ENCODE measurements around the gene RPRM. TPM values are rescaled to one million over a fixed set of nuclear protein-coding genes. Genes with fewer than 3 reads are reported as not detected.

Gene RPRM
- total and polyA plus RNA-seq, 4 donors: not detected

DNA sequence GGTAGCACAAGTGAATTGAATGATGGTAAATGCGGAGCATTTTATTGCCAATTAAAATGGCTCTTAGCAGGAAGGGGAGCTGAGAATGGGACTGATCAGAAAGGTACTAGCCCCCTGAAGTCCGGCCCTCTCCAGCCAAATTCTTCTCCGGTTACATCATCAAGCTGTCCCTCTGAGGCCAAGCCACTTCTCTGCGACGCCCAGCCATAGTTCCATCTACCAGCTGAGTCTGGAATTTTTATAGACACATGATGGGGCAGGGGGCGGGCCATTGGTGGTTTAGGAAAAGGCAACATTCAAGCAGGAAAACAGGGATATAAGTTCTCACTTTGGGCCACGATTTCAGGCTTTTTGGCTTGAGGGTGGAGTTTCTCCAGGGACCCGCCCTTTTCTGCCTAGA is 22.7 kb downstream of the RPRM start (continued):
- TF ChIP-seq, protein P1, sequence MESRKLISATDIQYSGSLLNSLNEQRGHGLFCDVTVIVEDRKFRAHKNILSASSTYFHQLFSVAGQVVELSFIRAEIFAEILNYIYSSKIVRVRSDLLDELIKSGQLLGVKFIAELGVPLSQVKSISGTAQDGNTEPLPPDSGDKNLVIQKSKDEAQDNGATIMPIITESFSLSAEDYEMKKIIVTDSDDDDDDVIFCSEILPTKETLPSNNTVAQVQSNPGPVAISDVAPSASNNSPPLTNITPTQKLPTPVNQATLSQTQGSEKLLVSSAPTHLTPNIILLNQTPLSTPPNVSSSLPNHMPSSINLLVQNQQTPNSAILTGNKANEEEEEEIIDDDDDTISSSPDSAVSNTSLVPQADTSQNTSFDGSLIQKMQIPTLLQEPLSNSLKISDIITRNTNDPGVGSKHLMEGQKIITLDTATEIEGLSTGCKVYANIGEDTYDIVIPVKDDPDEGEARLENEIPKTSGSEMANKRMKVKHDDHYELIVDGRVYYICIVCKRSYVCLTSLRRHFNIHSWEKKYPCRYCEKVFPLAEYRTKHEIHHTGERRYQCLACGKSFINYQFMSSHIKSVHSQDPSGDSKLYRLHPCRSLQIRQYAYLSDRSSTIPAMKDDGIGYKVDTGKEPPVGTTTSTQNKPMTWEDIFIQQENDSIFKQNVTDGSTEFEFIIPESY (IDR thresholded peaks at IDR 0.05): no peak
- no peak for TF ChIP-seq NR2F2 (IDR thresholded peaks at IDR 0.05)
- TF ChIP-seq FOXA1 (IDR thresholded peaks at IDR 0.05): no peak

DNA sequence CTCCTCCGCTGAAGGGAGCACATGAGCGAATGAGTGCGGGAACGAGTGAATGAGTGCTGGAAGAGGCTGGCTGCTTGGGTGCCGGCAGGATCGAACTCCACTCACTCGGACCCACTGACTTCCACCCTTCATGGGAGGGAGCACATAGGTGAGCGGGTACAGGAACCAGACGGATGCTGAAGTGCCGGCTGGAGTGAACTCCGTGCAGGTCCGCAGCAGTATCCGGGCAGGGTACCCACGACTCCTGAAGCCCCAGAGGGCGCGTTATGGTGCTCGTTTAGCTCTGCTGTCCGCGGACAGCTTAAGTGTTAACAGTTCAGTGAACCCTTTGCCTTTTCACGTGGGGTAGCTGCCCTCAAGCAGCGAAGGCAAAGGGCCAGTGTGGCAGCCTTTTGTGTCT is 23.2 kb downstream of the RPRM start:
- DNase-seq (ENCODE audit: low spot score): no peak
- Histone ChIP-seq H3K27me3 (ENCODE audit: control insufficient read depth in 4 of 4, insufficient read depth in 4 of 4, low read length in 3 of 4) (peaks cover 0 to 3% (median 1%) of the 10 kb centered on the region in 4 donors), H3K27ac (ENCODE audit: low read depth in 1 of 2, low read length in 2 of 2) (no peak overlapping the region), H3K4me3 (ENCODE audit: low read depth in 1 of 3, low read length in 3 of 3) (no peak overlapping the region), H3K9ac (ENCODE audit: low read depth in 1 of 2, low read length in 2 of 2) (no peak overlapping the region), H3K9me3 (ENCODE audit: control insufficient read depth in 4 of 4, low read length in 3 of 4) (no peaks in the 10 kb centered on the region), H3K4me1 (ENCODE audit: control insufficient read depth in 4 of 4, insufficient read depth in 4 of 4, low read length in 3 of 4) (no peaks in the 10 kb centered on the region), H3K36me3 (ENCODE audit: control insufficient read depth in 4 of 4, insufficient read depth in 3 of 4, low read depth in 1 of 4, low read length in 3 of 4) (no peaks in the 10 kb centered on the region)
- no peak for TF ChIP-seq HNF4G (IDR thresholded peaks at IDR 0.05)
- TF ChIP-seq RAD21 (IDR thresholded peaks at IDR 0.05): no peak
- TF ChIP-seq JUND (IDR thresholded peaks at IDR 0.05): no peak
- no peak for TF ChIP-seq NR2F2 (IDR thresholded peaks at IDR 0.05)
- TF ChIP-seq, protein P2, sequence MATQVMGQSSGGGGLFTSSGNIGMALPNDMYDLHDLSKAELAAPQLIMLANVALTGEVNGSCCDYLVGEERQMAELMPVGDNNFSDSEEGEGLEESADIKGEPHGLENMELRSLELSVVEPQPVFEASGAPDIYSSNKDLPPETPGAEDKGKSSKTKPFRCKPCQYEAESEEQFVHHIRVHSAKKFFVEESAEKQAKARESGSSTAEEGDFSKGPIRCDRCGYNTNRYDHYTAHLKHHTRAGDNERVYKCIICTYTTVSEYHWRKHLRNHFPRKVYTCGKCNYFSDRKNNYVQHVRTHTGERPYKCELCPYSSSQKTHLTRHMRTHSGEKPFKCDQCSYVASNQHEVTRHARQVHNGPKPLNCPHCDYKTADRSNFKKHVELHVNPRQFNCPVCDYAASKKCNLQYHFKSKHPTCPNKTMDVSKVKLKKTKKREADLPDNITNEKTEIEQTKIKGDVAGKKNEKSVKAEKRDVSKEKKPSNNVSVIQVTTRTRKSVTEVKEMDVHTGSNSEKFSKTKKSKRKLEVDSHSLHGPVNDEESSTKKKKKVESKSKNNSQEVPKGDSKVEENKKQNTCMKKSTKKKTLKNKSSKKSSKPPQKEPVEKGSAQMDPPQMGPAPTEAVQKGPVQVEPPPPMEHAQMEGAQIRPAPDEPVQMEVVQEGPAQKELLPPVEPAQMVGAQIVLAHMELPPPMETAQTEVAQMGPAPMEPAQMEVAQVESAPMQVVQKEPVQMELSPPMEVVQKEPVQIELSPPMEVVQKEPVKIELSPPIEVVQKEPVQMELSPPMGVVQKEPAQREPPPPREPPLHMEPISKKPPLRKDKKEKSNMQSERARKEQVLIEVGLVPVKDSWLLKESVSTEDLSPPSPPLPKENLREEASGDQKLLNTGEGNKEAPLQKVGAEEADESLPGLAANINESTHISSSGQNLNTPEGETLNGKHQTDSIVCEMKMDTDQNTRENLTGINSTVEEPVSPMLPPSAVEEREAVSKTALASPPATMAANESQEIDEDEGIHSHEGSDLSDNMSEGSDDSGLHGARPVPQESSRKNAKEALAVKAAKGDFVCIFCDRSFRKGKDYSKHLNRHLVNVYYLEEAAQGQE (IDR thresholded peaks at IDR 0.05): no peak
- TF ChIP-seq, protein P1 (IDR thresholded peaks at IDR 0.05): no peak
- no peak for TF ChIP-seq FOXA2 (IDR thresholded peaks at IDR 0.05)
- TF ChIP-seq YY1 (IDR thresholded peaks at IDR 0.05): no peak
- TF ChIP-seq, protein P3, sequence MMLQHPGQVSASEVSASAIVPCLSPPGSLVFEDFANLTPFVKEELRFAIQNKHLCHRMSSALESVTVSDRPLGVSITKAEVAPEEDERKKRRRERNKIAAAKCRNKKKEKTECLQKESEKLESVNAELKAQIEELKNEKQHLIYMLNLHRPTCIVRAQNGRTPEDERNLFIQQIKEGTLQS (IDR thresholded peaks at IDR 0.05): no peak
- TF ChIP-seq, protein P4, sequence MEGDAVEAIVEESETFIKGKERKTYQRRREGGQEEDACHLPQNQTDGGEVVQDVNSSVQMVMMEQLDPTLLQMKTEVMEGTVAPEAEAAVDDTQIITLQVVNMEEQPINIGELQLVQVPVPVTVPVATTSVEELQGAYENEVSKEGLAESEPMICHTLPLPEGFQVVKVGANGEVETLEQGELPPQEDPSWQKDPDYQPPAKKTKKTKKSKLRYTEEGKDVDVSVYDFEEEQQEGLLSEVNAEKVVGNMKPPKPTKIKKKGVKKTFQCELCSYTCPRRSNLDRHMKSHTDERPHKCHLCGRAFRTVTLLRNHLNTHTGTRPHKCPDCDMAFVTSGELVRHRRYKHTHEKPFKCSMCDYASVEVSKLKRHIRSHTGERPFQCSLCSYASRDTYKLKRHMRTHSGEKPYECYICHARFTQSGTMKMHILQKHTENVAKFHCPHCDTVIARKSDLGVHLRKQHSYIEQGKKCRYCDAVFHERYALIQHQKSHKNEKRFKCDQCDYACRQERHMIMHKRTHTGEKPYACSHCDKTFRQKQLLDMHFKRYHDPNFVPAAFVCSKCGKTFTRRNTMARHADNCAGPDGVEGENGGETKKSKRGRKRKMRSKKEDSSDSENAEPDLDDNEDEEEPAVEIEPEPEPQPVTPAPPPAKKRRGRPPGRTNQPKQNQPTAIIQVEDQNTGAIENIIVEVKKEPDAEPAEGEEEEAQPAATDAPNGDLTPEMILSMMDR (IDR thresholded peaks at IDR 0.05; ENCODE audit: low read depth, low read length, missing input control): no peak
- no peak for TF ChIP-seq TAF1 (conservative IDR thresholded peaks at IDR 0.05)
- no peak for TF ChIP-seq SP1 (IDR thresholded peaks at IDR 0.05)
- TF ChIP-seq RXRA (IDR thresholded peaks at IDR 0.05): no peak
- TF ChIP-seq EGR1 (IDR thresholded peaks at IDR 0.05; ENCODE audit: low read depth in 2 of 2): no peak
- no peak for TF ChIP-seq FOXA1 (IDR thresholded peaks at IDR 0.05)
- TF ChIP-seq, protein P5, sequence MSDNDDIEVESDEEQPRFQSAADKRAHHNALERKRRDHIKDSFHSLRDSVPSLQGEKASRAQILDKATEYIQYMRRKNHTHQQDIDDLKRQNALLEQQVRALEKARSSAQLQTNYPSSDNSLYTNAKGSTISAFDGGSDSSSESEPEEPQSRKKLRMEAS (IDR thresholded peaks at IDR 0.05): no peak
- no peak for TF ChIP-seq GABPA (IDR thresholded peaks at IDR 0.05 in 1 of 2, conservative IDR thresholded peaks at IDR 0.05 in 1 of 2)
- no peak for TF ChIP-seq HNF4A (conservative IDR thresholded peaks at IDR 0.05)
- WGBS: 78% methylated on average over 21 of the region's 21 CpGs

Measured in liver (tissue), 9 donors.